Heart left ventricle (tissue), 13 donors: ENCODE results near the gene NIPBL.

ENCODE experiments used
- POLR2A ChIP-seq, 2 donors: fragments of 450-650 bp; IDR thresholded peaks; one replicate each; pipeline ENCODE4 v1.6.1; 2017; ENCODE audit warnings: antibody characterized with exemption in 2 of 2, mild to moderate bottlenecking in 2 of 2, moderate library complexity in 2 of 2
- TF ChIP-seq, protein P1 (sequence below), 12 donors: fragments of 200-600 bp; sonication (generic) in 4 of 12; IDR thresholded peaks; one replicate each; pipeline versions ENCODE4 v1.5.0 to v1.8.0; 2018 to 2022; ENCODE audit warnings: antibody characterized with exemption in 12 of 12, mild to moderate bottlenecking in 5 of 12
- donor health status: ischemic (EF 13 %, LVEDD 7.1; RV severe dilation, severe dysfunction).
- donor health status: DM: no; HTN: yes; CAD: no.
- donor health status: DM: no; HTN: no; CAD: no.
- donor health status: ischemic (EF 25% LVEDD 6.9; RV normal size, moderate dysfunction).
- donor health status: ischemic (EF 25% LVEDD 5.7; RV mildly dilated, moderate dysfunction).
- donor health status: ischemic (EF 35%, LVEDD 5.7; RV mildly dilated, moderate dysfunction).
- donor health status: nonischemic (EF 11% LVEDD 7.7; RV severe dilation, severe dysfunction).
- donor health status: DM: yes; HTN: yes; CAD: no.
- donor health status: PGD.
- donor health status: ischemic (EF 29% LVEDD 5.4; RV normal size, mild dysfunction).
- donor health status: nonischemic (EF 23%, LVEDD 6.1; RV moderate dilation, normal function).

- TF ChIP-seq, protein P1, sequence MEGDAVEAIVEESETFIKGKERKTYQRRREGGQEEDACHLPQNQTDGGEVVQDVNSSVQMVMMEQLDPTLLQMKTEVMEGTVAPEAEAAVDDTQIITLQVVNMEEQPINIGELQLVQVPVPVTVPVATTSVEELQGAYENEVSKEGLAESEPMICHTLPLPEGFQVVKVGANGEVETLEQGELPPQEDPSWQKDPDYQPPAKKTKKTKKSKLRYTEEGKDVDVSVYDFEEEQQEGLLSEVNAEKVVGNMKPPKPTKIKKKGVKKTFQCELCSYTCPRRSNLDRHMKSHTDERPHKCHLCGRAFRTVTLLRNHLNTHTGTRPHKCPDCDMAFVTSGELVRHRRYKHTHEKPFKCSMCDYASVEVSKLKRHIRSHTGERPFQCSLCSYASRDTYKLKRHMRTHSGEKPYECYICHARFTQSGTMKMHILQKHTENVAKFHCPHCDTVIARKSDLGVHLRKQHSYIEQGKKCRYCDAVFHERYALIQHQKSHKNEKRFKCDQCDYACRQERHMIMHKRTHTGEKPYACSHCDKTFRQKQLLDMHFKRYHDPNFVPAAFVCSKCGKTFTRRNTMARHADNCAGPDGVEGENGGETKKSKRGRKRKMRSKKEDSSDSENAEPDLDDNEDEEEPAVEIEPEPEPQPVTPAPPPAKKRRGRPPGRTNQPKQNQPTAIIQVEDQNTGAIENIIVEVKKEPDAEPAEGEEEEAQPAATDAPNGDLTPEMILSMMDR (IDR thresholded peaks at IDR 0.05), result no peak
- TF ChIP-seq POLR2A (IDR thresholded peaks at IDR 0.05), result no peak
Measured at GRCh38 chr5:36896476-36896875, 19.9 kb downstream of the NIPBL start.
